ENCODE results near the gene PPHLN1.
A peak's percentile ranks its signal among the peaks of the same experiment; 100 is the strongest.

DNA sequence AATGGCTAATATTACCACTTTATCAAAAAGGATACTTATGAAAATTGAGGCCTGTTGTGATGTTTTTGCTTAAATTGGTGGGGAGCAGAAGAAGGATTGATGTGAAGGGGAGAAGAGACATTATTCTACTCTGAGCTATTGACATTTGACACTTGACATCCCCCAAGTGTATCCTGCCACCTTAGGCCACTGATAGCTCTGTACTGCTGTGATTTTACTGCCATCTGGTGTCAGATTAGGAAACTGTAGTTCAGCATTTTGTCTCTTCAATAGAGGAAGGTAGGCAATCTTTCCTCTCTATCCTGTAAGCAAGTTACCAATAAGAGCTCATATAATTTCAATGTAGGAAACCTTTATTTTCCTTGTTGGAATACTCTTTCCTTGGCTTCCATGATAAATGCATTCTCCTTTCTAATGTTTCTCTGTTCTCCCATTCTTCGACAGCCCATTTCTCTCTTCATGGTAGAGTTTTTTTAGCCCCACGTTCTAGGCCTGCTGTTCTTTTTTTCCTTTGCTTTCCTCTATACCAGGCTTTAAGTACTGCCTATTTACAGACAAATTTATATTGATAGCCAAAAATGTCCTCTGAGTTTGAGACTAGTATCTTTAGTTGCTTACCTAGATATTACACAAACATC lies 46.3 kb downstream of the PPHLN1 start:
- TF ChIP-seq, protein P1, sequence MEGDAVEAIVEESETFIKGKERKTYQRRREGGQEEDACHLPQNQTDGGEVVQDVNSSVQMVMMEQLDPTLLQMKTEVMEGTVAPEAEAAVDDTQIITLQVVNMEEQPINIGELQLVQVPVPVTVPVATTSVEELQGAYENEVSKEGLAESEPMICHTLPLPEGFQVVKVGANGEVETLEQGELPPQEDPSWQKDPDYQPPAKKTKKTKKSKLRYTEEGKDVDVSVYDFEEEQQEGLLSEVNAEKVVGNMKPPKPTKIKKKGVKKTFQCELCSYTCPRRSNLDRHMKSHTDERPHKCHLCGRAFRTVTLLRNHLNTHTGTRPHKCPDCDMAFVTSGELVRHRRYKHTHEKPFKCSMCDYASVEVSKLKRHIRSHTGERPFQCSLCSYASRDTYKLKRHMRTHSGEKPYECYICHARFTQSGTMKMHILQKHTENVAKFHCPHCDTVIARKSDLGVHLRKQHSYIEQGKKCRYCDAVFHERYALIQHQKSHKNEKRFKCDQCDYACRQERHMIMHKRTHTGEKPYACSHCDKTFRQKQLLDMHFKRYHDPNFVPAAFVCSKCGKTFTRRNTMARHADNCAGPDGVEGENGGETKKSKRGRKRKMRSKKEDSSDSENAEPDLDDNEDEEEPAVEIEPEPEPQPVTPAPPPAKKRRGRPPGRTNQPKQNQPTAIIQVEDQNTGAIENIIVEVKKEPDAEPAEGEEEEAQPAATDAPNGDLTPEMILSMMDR (IDR thresholded peaks at IDR 0.05): peak; percentile 49 to 79 (median 68)
- TF ChIP-seq POLR2A (IDR thresholded peaks at IDR 0.05): no peak
